ENCODE data around the gene CCSER1. TPM values are rescaled to one million over a fixed set of nuclear protein-coding genes. Genes with fewer than 3 reads are reported as not detected.

The CCSER1 gene
- total RNA-seq, 1 experiment from 2014 or later: 0.05 TPM

- BruUV-seq (replicated peaks): no TSS peak
- TF ChIP-seq TCF7L2 (IDR thresholded peaks at IDR 0.05; ENCODE audit: low read depth, low read length) (no peak), CTCF (IDR thresholded peaks at IDR 0.05) (no peak), POLR2AphosphoS5 (IDR thresholded peaks at IDR 0.05; ENCODE audit: low read depth, low read length) (no peak), REST (IDR thresholded peaks at IDR 0.05; ENCODE audit: insufficient read depth in 1 of 2, low read depth in 2 of 2, low read length in 1 of 2) (no peak), SIN3A (IDR thresholded peaks at IDR 0.05; ENCODE audit: borderline replicate concordance, insufficient read depth, low read depth, low read length) (no peak)
- Histone ChIP-seq H3K27ac (ENCODE audit: low read length) (no peak overlapping the region), H3K9me3 (ENCODE audit: control insufficient read depth, insufficient read depth, low read depth, low read length) (no peaks in the 10 kb centered on the region), H3K4me1 (ENCODE audit: control insufficient read depth, insufficient read depth, low read length) (no peaks in the 10 kb centered on the region), H3K4me3 (ENCODE audit: low read depth in 2 of 2, low read length in 2 of 2) (no peak overlapping the region), H3K27me3 (ENCODE audit: control insufficient read depth, insufficient read depth, low read length) (no peaks in the 10 kb centered on the region), H3K36me3 (ENCODE audit: control insufficient read depth, insufficient read depth, low read length) (no peaks in the 10 kb centered on the region)
- in situ Hi-C loops (cut with HindIII; ENCODE audit: low pct_unique_long_range_greater_than_20kb, low sequenced_read_pairs) (no loop called here), intact Hi-C loops (cut with micrococcal nuclease; ENCODE audit: unreplicated experiment) (no loop called here)
- CTCF ChIA-PET: no interaction called here
- ATAC-seq (no peak), DNase-seq (ENCODE audit: low read depth, low spot score) (no peak)
- POLR2A ChIA-PET: no interaction called here
Observed at GRCh38 chr4:90442619-90443018, 315.4 kb downstream of the CCSER1 start.

GRCh38 chr4:90443231-90443630, 316.0 kb downstream of the CCSER1 start:
- Histone ChIP-seq H3K36me3 (ENCODE audit: control insufficient read depth, insufficient read depth, low read length) (no peaks in the 10 kb centered on the region), H3K27ac (ENCODE audit: low read length) (no peak overlapping the region), H3K27me3 (ENCODE audit: control insufficient read depth, insufficient read depth, low read length) (no peaks in the 10 kb centered on the region), H3K9me3 (ENCODE audit: control insufficient read depth, insufficient read depth, low read depth, low read length) (no peaks in the 10 kb centered on the region), H3K4me3 (ENCODE audit: low read depth in 2 of 2, low read length in 2 of 2) (no peak overlapping the region), H3K4me1 (ENCODE audit: control insufficient read depth, insufficient read depth, low read length) (no peaks in the 10 kb centered on the region)
- CTCF ChIA-PET: no interaction called here
- no peak for DNase-seq (ENCODE audit: low read depth, low spot score)
- POLR2A ChIA-PET: no interaction called here
- no peak for TF ChIP-seq POLR2AphosphoS5 (IDR thresholded peaks at IDR 0.05; ENCODE audit: low read depth, low read length)
- no peak for ATAC-seq
- intact Hi-C loops (cut with micrococcal nuclease; ENCODE audit: unreplicated experiment): no loop called here
- BruUV-seq (replicated peaks): no TSS peak
- in situ Hi-C loops (cut with HindIII; ENCODE audit: low pct_unique_long_range_greater_than_20kb, low sequenced_read_pairs): no loop called here

GRCh38 chr4:90444904-90445303, 317.7 kb downstream of the CCSER1 start:
- Histone ChIP-seq H3K9me3 (ENCODE audit: control insufficient read depth, insufficient read depth, low read depth, low read length) (no peaks in the 10 kb centered on the region), H3K4me3 (ENCODE audit: low read depth in 2 of 2, low read length in 2 of 2) (no peak overlapping the region), H3K27ac (ENCODE audit: low read length) (no peak overlapping the region), H3K27me3 (ENCODE audit: control insufficient read depth, insufficient read depth, low read length) (no peaks in the 10 kb centered on the region), H3K4me1 (ENCODE audit: control insufficient read depth, insufficient read depth, low read length) (no peaks in the 10 kb centered on the region), H3K36me3 (ENCODE audit: control insufficient read depth, insufficient read depth, low read length) (no peaks in the 10 kb centered on the region)
- in situ Hi-C loops (cut with HindIII; ENCODE audit: low pct_unique_long_range_greater_than_20kb, low sequenced_read_pairs) (no loop called here), intact Hi-C loops (cut with micrococcal nuclease; ENCODE audit: unreplicated experiment) (no loop called here)
- CTCF ChIA-PET: no interaction called here
- ATAC-seq: no peak
- TF ChIP-seq REST (IDR thresholded peaks at IDR 0.05; ENCODE audit: insufficient read depth in 1 of 2, low read depth in 2 of 2, low read length in 1 of 2): no peak
- no peak for TF ChIP-seq CTCF (IDR thresholded peaks at IDR 0.05)
- no peak for TF ChIP-seq SIN3A (IDR thresholded peaks at IDR 0.05; ENCODE audit: borderline replicate concordance, insufficient read depth, low read depth, low read length)
- TF ChIP-seq TCF7L2 (IDR thresholded peaks at IDR 0.05; ENCODE audit: low read depth, low read length): no peak
- TF ChIP-seq POLR2AphosphoS5 (IDR thresholded peaks at IDR 0.05; ENCODE audit: low read depth, low read length): no peak
- no peak for DNase-seq (ENCODE audit: low read depth, low spot score)
- no TSS peak for BruUV-seq (replicated peaks)
- POLR2A ChIA-PET: no interaction called here
